NCI-H526 treated with DMSO at 0.1 percent for 48 hours (cell line): ENCODE results near the gene RFLNA.
"Not testable (repeated sequence)": the region's sequence is repeated elsewhere in the genome, so short reads cannot be mapped to it uniquely, and the experiment has no call there.

ENCODE experiments used
- DNase-seq: peaks from one replicate; lab custom pipeline; 2025; lab: John Stamatoyannopoulos, UW

The RFLNA gene

GRCh38 chr12:124282287-124282686, 12.6 kb upstream of the RFLNA start:
- no peak for DNase-seq

GRCh38 chr12:124283326-124283725, 11.6 kb upstream of the RFLNA start:
- DNase-seq, result no peak

- DNase-seq, result no peak
Measured at GRCh38 chr12:124284368-124284767, 10.5 kb upstream of the RFLNA start.

- DNase-seq, result no peak
Measured at GRCh38 chr12:124286414-124286813, 8.5 kb upstream of the RFLNA start.

- DNase-seq, result no peak
Measured at GRCh38 chr12:124286971-124287370, 7.9 kb upstream of the RFLNA start.

- DNase-seq, result no peak
Measured at GRCh38 chr12:124289634-124290600, 5.0 kb upstream of the RFLNA start.

- DNase-seq, result no peak
Measured at GRCh38 chr12:124292385-124292784, 2.5 kb upstream of the RFLNA start.

GRCh38 chr12:124293286-124294003, 1.4 kb upstream of the RFLNA start:
- no peak for DNase-seq

GRCh38 chr12:124295431-124296058, 652 bp downstream of the RFLNA start:
- no peak for DNase-seq

GRCh38 chr12:124296295-124296915, 1.5 kb downstream of the RFLNA start:
- no peak for DNase-seq

- DNase-seq, result no peak
Measured at GRCh38 chr12:124296916-124297351, 2.0 kb downstream of the RFLNA start.

- no peak for DNase-seq
Measured at GRCh38 chr12:124297389-124297788, 2.5 kb downstream of the RFLNA start.

GRCh38 chr12:124297856-124298255, 3.0 kb downstream of the RFLNA start:
- no peak for DNase-seq

GRCh38 chr12:124298685-124299410, 4.0 kb downstream of the RFLNA start:
- no peak for DNase-seq

- no peak for DNase-seq
Measured at GRCh38 chr12:124299628-124300388, 4.9 kb downstream of the RFLNA start.

- DNase-seq, result not testable (repeated sequence)
Measured at GRCh38 chr12:124300657-124301056, 5.8 kb downstream of the RFLNA start.

- no peak for DNase-seq
Measured at GRCh38 chr12:124301084-124301654, 6.3 kb downstream of the RFLNA start.

GRCh38 chr12:124302241-124302806, 7.4 kb downstream of the RFLNA start:
- no peak for DNase-seq

- no peak for DNase-seq
Measured at GRCh38 chr12:124302807-124303578, 8.1 kb downstream of the RFLNA start.
